Stimulated activated CD8-positive, alpha-beta memory T cell treated with anti-CD3 and anti-CD28 coated beads, Interleukin-15, amount 100 ng/mL, for 48 hours (primary cell): ENCODE data around the gene MACC1.

Experiments
- DNase-seq, 2 donors: peaks; one replicate each; pipeline ENCODE4 v3.0.0-alpha.2; 2020; ENCODE audit warnings: low read depth in 2 of 2

MACC1 gene, protein sequence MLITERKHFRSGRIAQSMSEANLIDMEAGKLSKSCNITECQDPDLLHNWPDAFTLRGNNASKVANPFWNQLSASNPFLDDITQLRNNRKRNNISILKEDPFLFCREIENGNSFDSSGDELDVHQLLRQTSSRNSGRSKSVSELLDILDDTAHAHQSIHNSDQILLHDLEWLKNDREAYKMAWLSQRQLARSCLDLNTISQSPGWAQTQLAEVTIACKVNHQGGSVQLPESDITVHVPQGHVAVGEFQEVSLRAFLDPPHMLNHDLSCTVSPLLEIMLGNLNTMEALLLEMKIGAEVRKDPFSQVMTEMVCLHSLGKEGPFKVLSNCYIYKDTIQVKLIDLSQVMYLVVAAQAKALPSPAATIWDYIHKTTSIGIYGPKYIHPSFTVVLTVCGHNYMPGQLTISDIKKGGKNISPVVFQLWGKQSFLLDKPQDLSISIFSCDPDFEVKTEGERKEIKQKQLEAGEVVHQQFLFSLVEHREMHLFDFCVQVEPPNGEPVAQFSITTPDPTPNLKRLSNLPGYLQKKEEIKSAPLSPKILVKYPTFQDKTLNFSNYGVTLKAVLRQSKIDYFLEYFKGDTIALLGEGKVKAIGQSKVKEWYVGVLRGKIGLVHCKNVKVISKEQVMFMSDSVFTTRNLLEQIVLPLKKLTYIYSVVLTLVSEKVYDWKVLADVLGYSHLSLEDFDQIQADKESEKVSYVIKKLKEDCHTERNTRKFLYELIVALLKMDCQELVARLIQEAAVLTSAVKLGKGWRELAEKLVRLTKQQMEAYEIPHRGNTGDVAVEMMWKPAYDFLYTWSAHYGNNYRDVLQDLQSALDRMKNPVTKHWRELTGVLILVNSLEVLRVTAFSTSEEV

DNA sequence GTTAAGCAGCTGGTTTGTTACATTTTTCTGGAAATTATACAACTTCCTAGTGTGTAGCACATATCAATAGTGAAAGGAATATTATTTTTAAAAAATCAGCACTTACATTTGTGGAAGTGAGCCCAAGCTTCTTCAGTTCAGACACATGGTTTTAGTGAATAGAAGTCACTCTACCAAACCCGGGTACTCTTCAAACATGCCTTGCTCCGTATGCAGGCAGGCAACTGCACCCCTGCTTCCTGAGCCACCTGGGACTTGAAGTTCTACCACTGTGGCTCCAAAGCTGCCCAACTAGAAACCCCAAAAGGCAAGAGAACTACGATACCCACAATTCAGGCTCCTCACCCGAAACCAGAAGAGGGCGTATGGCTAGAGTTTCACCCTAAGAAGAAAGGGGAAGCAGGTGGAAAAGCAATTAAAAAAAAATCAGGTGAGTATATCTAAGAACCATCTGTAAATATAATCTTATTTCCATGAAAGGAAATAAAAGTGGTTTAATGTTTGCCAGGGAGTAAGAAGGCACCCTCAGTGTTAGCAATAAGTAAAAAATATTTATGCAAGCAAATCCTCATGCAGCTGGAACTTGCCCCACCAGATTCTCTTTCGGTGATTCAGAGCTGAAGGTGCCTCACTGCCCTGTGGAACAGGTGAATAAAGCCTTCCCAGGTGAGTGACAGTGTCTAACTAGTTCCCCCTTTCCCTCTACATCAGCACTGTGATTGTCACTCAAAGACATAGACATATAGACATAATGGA is at the start of gene MACC1:
MACC1 (minus strand) TSS at position 192 of the 756 bp plus-strand sequence. CDS start 55,522 bp downstream, outside the sequence.
- DNase-seq = no peak

DNA sequence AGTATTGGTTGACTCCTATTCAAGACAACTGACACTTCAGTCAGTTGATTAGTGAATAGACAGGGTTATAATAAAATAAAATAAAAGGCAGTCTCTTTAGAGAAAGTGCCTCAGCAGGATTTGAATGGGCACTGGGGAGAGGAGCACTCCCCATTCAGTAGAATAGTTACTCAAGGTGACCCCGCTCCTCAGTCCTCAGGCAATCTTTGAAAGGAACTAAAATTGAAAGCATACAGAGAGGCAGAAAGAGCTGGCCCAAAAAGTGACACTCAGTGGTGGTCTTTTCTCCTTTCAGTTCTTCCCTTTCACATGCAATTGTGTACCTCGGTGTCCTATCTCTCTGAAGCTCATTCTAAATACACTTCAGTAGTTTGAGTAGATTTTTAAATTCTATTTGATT is 47.4 kb upstream of the MACC1 start:
- DNase-seq = no peak

DNA sequence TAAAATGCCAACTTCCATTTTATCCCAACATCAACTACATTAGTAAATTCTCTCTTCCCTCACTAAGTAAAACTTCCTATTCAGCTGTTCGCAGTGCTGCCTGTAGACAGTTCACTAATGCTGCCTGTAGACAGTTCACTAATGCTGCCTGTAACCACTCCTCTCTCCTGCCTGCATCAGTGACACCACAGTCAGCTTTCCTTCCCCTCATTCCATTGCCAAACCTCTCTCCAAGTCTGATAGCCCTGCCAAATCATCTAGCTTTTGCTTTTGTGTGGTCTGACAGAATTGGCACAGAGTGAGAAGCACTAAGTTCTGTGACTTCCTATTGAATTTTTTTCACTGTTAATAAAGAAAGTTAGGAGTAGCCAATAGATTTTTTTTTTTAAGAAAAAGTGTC is 43.0 kb upstream of the MACC1 start:
- no peak for DNase-seq

DNA sequence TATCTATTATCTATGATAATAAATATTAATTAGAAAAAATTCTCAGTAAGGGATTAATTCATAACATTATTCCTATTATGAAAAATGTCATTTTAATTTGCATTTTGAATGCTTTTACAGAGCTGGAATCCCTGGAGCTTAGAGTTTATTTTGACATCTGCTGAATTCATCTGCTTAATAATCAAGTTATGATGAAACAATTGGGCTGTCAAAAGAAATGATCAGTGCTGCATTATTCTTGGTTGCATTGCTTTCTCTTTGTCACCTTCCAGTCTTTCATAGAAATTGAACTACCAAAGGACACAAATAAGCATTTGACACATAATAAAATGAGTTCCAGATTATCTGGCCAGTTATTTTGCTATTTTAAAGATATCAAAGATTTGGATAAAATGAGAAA is 40.0 kb upstream of the MACC1 start:
- no peak for DNase-seq

DNA sequence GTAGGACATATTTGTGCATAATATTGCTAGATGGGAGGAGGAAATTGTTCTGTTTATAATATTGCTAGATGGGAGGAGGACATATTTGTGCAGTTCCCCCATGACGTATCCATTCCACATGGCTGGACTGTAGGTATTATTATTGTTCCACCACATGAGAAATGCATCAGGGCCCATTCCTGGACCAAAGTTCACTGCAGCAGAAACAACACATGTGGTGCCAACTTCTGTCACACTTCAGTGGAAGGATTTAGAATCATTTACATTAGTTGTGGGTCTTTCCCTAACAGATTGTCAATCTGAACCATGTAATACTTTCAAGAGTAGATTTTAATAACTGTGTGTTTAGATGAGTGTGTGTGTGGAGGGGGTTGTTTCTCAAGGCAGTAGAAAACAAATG is 32.7 kb upstream of the MACC1 start:
- DNase-seq = no peak

DNA sequence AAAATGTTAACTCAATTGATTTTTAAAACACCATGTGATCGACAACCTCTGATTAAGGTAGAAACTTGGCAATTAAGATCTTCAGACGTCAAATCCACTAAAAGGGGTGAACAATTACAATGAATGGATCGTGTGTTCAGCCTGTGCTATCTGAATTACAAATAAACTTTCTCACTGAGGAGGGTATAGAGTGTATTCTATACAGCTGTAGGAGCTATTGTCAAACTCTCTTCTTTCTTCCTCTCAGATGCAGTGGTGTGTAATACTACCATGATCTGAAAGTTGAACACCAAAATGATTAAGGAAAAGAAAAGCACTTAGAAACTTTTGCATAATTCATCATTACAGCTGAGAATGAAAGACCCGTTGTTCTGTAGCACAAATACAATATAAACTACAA is 32.2 kb upstream of the MACC1 start:
- no peak for DNase-seq

DNA sequence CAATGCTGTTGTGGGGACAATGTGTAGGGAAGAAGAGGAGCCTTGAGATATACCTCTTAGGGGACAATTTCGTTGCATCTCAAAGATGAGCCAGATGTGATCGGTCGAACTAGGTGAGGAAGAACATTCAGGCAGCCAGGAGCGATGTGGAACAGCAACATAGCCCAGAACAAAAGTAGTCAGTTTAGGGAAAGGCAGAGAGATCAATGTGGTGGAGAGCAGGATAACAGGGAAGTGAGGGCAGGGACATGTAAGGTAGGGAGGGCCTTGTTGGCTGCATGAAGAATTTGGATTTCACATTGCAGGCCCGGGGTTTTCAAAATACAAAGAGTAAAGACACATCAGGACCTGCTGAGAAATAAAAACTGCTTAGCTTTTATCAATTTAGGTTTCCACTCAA is 29.1 kb upstream of the MACC1 start:
- no peak for DNase-seq

DNA sequence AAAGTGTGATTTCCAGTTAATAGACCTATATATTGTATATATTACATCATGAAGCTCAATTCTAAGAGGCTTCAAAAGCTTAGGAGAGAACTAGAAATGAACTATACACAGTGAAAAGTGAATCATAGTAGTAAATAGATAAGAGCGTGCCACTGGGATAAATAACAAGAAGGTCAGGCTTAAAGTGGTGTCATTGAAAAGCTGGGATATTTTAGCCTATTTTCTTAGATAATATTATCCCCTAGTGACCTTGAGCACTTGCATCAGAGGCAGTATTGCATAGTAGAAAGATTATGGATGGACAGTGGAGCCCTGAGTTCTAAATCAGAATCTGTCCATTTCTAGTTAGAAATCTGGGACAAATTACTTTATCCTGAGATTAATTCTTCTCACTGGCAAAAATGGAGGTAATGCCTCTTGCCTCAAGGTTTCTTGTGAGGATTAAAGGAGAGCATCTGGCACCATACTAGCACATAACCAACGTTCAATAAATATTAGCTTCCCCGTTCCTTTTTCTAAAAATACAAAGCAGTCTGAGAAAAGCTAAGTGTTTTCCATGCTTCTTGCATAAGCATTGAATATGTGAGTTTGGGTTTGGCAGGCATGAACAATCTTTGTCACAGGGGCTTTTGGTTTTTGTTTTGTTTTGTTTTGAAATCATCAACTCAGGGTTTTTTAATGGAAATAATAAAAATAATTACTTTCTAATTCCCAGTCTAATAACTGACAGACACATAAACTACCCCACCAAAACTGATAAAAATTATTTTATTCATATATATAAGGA is 27.3 kb upstream of the MACC1 start:
- DNase-seq = no peak

DNA sequence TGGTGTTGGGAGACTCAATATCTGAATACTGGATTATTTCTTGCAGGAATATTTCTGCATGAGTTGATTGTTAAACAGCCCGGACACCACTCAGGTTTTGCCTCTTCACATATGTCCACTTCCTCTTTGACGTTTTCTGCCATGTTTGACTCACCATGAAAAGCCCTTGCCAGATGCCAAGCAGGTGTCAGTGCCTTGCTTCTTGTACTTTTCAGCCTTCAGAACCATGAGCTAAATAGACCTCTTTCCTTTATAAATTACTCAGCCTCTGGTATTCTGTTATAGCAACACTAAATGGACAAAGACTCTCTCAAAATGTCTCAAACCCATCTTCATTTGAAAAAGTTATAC is 24.7 kb upstream of the MACC1 start:
- no peak for DNase-seq

DNA sequence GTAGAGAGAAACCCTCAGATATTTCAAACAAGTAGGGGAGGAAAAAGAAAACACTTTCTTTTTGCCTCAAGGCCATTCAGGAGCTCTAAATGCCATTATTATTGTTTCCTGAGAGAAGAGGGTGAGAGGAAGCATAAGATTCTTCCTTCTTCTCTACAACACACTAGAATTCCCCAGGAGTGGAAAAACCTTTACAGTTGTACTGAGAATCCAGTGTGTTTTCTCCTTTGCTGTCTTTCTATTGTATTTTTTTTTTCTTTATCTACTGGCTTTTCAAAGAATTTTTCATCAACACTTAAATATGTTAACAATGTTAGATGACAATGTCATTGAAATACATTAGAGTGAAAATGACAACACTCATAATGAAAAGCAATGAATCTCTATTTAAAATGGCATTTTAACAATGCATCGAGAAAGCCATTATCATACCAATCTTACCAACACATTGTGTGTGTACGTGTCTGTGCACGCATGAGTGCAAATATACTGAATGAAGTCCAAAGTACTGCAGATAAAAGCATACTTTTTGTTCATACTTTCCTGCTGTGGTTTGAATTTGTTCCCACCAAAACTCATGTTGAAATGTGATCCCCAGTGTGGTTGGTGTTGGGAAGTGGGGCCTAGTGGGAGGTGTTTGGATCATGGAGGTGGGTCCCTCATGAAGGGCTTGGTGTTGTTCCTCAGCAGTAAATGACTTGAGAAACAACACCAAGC is 24.2 kb upstream of the MACC1 start:
- no peak for DNase-seq

DNA sequence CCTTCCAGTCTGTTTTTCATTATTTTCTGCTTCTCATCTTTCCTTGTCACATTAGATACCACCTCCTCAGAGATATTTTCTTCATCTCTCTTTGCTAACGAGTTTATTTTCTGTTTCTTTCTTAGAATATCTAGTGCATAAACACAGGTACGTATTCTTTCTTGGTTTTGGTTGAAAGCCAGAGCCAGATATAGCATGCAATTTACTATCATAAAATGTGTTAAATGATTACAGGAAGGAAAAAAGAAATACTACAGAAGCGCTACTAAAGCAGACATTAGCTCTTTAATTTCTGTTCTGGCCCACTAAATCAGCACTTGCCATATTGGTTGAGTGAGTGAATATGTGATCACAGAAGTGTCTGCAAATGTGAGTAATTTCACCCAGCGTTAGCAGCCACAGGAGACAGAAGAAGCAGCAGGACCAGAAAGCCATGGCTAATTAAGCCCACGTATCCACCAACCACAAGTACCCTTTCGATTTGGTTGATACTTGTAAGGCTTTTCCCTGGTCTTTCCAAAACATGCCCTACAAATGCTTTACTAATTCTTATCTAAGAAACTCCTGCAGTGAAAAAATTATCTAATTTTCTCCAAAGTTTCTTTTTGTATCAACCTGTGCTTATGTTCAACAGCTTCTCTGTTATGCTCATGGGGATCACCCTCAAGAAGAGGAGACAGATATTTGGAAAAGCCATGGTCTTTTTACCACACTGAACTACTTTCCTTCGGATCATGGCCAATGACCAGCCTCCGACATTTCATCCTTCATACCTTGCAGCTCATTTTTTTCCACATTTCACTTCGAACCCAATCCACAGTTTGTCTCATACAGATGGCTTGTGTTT is 23.1 kb upstream of the MACC1 start:
- DNase-seq = no peak

DNA sequence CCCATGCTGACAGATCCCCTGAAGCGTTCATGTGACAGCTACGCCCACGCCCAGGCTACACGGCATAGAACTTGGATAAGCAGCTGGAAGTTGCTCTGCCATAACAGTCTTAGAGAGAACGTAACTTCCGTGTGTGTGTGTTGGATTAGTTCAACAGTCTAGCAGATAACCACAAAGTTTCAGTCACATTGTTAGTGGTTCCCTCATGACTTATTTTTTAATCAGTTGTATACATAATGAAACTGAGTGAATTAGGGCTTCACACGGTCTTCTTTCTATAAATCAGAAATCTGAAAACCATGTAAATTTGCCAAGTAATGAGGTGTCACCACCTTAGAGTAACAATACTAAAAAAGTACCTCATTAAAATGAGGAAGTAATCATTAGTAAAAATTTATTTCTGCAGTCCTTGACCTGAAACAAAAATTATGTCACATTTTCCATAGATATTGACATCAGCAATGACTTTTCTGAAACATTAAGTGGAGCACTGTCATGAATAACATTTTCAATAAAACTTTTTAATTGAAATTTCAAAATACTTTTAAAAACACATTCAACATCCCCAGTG is 21.7 kb upstream of the MACC1 start:
- DNase-seq = no peak

DNA sequence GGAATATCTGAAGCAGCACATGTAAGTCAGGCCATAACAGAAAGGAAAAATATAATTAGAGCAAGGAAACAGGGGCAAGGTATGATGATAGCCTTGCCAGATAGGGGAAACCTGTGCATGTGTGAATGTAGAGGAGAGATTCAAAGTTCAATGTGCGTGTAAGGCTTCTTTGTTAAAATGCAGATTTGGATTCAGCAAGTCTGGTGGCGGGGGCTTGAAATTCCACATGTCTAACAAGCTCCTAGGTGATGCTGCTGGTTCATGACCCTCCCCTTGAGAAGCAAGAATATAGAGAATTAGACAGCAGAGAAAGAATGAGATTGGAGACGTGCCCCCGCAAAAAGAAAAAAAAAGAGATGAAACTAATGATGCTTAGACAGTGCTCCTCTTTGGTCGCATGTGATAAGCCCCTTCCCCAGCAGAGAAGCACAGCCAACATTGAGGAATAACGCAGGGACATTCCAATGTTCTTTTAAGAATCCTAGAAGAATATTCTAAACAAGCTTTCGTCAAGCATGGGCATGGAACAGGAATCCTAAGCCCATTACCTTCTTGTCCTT is 21.1 kb upstream of the MACC1 start:
- no peak for DNase-seq

DNA sequence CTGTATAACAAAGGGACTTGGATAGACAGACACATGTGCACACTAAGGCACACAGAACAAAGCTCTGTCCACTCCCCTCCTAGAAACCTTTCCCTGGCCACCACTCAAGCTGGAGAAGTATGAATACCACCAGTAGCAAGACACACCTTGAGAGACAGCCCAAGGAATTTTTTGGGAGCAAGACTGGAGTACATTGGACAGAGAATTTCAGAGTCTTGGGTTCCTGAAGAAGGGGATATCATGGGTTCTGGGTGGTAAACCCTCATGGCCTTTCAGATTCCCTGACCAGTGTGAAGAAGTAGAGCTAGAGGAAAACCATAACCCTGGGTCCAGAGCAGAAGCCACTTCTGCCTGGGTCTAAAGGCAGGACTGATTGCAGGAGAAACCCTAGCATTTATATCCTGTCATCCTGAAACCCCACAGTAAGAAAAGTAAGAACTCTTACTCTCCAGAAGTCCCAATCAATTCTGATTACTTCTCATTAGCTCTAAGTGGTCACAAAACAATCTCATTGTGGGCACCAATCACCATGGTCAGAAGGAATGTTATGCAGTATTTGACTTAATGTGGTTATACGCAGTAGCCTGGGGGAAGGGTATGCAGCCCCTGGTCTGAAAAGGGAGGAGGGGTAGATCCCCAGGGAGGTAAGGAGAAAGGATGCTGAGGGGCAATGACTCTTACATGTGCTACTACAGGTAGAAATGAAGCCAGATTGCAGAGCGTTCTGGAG is 20.4 kb upstream of the MACC1 start:
- DNase-seq = no peak

DNA sequence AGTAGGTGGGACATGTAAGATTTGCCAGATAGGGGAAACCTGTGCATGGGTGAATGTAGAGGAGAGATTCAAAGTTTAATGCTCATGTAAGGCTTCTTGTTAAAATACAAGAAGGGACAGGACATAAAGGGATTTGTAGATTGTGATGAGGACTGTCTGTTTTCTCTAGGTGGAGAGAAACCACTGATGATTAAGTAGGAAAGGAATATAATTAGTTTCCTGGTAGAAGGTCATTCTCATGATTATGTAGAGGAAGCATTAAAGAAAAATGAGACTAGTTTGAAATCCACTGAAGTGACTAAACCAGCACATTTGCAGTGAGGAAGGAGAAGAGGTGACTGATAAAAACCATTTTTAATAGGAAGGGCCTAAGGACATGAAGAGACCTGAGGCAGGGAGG is 19.6 kb upstream of the MACC1 start:
- no peak for DNase-seq

DNA sequence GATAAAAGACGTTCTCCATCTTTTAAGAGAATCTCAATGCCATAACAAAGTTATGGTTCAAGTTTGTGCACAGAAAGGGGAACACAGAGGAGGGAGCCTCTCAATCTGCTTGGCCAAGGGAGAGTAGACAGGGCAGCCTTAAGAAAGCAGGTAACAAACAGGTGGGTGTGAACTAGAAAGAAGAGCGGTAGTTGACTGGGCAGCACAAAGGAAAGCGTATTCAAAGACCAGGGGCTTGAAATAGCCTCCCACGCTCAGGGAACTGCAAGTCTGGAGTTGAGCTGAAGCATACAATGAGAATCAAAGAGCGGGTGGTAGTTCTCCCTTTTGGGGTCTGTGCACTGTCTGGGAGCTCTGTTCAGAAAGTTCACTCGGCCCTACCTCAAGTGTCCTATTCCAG is 18.9 kb upstream of the MACC1 start:
- no peak for DNase-seq

DNA sequence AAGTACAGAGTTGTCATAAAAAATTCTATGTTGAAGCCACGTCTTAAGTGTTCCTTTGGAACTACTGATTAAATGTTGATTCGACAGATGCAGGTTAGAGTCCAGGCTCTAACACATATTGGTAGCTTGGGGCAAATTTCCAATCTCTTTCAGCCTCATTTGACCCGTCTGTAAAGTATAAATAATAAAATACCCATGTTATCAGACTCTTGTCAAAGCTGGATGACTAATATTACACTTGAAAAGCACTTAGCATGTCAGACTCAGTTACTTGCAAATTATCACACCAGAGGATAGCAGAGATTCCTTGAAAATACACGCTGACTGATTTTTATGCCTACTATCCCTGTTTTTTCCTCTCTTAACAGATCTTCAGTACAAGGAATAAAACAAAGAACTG is 18.1 kb upstream of the MACC1 start:
- DNase-seq = no peak

DNA sequence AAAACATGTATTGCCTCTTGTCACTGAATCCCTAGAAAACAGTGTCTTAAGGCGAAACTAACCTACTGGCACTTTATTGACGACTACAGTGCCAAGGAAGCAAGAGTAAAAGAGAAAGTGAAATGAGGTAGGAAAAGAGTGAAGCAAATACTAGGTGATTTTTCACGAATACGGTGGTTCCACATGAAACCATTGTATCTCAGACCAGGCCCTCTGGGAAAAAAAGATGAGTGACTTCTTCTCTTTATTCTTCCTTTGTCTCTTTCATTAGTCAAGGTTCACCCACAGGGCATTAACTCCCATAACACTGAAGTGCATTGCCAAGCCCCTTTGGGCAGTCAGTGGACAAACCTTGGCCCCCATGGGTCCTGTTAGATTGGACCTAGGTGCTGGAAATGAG is 16.2 kb upstream of the MACC1 start:
- no peak for DNase-seq

DNA sequence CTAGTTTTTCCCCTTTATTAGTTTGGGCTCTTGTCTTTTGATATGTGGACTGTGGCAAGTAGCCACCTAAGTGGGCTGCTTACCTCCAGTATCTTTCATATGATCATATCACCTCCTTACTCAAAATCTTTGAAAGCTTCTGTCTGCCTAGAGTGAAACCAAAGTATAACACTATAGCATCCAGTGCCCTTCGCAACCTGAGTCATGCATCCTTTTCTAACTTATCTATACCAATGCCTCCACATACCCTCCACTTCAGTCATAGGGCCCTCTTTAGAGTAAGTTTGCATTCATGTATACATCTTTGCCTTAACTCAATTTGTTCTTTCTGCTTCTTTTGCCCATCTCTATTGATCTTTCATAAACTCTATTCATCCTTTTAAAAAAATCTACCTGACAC is 15.7 kb upstream of the MACC1 start:
- DNase-seq = no peak
